Endothelial cell (in vitro differentiated cells): ENCODE data around the gene FGF23. TPM values are rescaled to one million over a fixed set of nuclear protein-coding genes. Genes with fewer than 3 reads are reported as not detected.

ENCODE experiments used
- DNase-seq: peaks from one replicate; pipeline ENCODE4 v3.0.0; 2021; ENCODE audit warnings: low spot score
- H3K27ac Mint-ChIP-seq: one replicate; pipeline ENCODE4 v1.8.0; 2021; ENCODE audit warnings: mixed read lengths, inconsistent platforms; ENCODE audit not compliant: unreplicated experiment
- H3K27me3 Mint-ChIP-seq: one replicate; pipeline ENCODE4 v1.8.0; 2021; ENCODE audit warnings: mild to moderate bottlenecking, moderate library complexity, mixed read lengths, inconsistent platforms; ENCODE audit not compliant: unreplicated experiment
- H3K36me3 Mint-ChIP-seq: one replicate; pipeline ENCODE4 v1.8.0; 2021; ENCODE audit warnings: mild to moderate bottlenecking, low read depth, mixed read lengths, inconsistent platforms; ENCODE audit not compliant: unreplicated experiment
- H3K4me1 Mint-ChIP-seq: one replicate; pipeline ENCODE4 v1.8.0; 2021; ENCODE audit warnings: mild to moderate bottlenecking, mixed read lengths, inconsistent platforms; ENCODE audit not compliant: unreplicated experiment
- H3K4me3 Mint-ChIP-seq: one replicate; pipeline ENCODE4 v1.8.0; 2021; ENCODE audit warnings: mild to moderate bottlenecking, mixed read lengths, inconsistent platforms; ENCODE audit not compliant: unreplicated experiment
- H3K9me3 Mint-ChIP-seq: one replicate; pipeline ENCODE4 v1.8.0; 2021; ENCODE audit warnings: mixed read lengths, inconsistent platforms; ENCODE audit not compliant: unreplicated experiment
- total RNA-seq: library from RNA; stranded (reverse); fragmentation: NEBNext Ultra II Directional; extraction: Animal tissue kit (Norgen Biotek cat#: 25700); gene quantifications from one replicate; pipeline ENCODE4 v1.2.1, GENCODE V29; 2021; ENCODE audit not compliant: unreplicated experiment
- TF ChIP-seq, protein P1 (sequence below): fragments of 200-600 bp; sonication (generic); IDR thresholded peaks from one replicate; pipeline ENCODE4 v1.5.0; 2021; ENCODE audit warnings: antibody characterized with exemption; ENCODE audit not compliant: unreplicated experiment

Gene FGF23
- total RNA-seq, 1 donor from 2014 or later: not detected

DNA sequence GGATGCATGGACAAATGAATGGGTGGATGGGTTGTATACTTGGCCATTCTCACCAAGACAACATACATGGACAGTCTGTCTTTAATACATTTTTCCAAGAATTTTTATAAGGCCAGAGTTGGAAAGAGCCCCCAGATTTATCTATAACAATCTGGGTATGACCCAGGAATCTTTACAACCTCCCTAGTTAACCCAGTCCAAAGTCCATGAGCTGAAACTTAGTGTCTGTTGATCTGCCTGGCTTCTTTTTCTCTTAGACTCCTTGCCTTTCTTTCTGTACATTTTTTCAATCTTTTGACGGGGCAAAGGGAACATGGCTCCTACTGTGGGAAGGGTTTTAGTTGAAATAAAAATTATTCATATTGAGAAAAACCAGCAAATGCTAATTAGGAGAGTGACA lies 740 bp downstream of the FGF23 start:
- H3K36me3 Mint-ChIP-seq: no peaks in the 10 kb centered on the region
- H3K4me3 Mint-ChIP-seq: no peak overlapping the region
- H3K27me3 Mint-ChIP-seq: peaks cover 6% of the 10 kb centered on the region
- no peaks in the 10 kb centered on the region for H3K9me3 Mint-ChIP-seq
- TF ChIP-seq, protein P1, sequence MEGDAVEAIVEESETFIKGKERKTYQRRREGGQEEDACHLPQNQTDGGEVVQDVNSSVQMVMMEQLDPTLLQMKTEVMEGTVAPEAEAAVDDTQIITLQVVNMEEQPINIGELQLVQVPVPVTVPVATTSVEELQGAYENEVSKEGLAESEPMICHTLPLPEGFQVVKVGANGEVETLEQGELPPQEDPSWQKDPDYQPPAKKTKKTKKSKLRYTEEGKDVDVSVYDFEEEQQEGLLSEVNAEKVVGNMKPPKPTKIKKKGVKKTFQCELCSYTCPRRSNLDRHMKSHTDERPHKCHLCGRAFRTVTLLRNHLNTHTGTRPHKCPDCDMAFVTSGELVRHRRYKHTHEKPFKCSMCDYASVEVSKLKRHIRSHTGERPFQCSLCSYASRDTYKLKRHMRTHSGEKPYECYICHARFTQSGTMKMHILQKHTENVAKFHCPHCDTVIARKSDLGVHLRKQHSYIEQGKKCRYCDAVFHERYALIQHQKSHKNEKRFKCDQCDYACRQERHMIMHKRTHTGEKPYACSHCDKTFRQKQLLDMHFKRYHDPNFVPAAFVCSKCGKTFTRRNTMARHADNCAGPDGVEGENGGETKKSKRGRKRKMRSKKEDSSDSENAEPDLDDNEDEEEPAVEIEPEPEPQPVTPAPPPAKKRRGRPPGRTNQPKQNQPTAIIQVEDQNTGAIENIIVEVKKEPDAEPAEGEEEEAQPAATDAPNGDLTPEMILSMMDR: no peak
- DNase-seq: no peak
- peaks cover 5% of the 10 kb centered on the region for H3K4me1 Mint-ChIP-seq
- no peak overlapping the region for H3K27ac Mint-ChIP-seq

GRCh38 chr12:4375449-4375848 lies 4.1 kb downstream of the FGF23 start:
- peaks cover 3% of the 10 kb centered on the region for H3K27me3 Mint-ChIP-seq
- TF ChIP-seq, protein P1: no peak
- H3K27ac Mint-ChIP-seq: no peak overlapping the region
- peaks cover 5% of the 10 kb centered on the region for H3K4me1 Mint-ChIP-seq
- no peak overlapping the region for H3K4me3 Mint-ChIP-seq
- no peaks in the 10 kb centered on the region for H3K36me3 Mint-ChIP-seq
- DNase-seq: no peak
- H3K9me3 Mint-ChIP-seq: no peaks in the 10 kb centered on the region

DNA sequence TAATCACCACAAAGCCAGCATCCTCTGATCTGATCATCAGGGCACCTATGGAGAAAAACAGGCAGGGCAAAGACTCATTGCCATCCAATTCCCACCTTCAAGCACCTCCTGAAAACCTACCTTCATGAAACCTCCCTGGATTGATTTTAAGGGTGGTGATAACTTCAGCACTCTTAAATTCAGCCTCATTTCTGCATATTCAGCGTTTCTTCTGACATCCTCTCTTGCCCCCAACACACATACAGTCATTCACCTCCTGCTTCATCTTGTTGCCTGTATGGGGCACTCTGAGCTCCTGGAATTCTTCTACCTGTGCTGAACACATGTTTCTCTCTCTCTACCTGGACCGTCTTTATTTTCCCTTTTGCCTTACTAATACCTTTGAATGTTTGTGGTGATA lies 6.9 kb downstream of the FGF23 start:
- Mint-ChIP-seq H3K27me3 (peaks cover 3% of the 10 kb centered on the region), H3K9me3 (no peaks in the 10 kb centered on the region), H3K4me1 (no peaks in the 10 kb centered on the region), H3K36me3 (no peaks in the 10 kb centered on the region), H3K27ac (no peak overlapping the region), H3K4me3 (no peak overlapping the region)
- TF ChIP-seq, protein P1: no peak
- no peak for DNase-seq

DNA sequence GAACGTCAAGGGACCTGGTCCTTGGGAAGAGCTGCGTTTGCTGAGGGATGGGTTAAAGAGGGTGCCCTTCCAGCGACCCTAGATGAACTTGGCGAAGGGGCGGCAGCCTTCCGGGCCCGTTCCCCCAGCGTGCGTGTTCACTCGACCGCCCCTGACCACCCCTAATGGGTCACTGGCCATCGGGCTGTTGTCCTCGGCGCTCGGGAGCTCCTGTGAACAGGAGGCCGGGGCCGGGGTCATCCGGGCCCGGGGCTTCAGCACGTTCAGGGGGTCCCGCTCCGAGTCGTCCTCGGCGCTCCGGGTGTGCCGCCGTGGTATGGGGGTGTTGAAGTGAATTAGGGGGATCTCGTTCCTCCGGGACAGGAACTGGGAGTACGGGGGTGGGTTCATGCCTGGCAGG lies 9.2 kb downstream of the FGF23 start:
- Mint-ChIP-seq H3K4me3 (no peak overlapping the region), H3K4me1 (no peaks in the 10 kb centered on the region), H3K9me3 (no peaks in the 10 kb centered on the region), H3K27ac (no peak overlapping the region), H3K36me3 (no peaks in the 10 kb centered on the region), H3K27me3 (peaks cover 3% of the 10 kb centered on the region)
- TF ChIP-seq, protein P1: no peak
- DNase-seq: no peak

DNA sequence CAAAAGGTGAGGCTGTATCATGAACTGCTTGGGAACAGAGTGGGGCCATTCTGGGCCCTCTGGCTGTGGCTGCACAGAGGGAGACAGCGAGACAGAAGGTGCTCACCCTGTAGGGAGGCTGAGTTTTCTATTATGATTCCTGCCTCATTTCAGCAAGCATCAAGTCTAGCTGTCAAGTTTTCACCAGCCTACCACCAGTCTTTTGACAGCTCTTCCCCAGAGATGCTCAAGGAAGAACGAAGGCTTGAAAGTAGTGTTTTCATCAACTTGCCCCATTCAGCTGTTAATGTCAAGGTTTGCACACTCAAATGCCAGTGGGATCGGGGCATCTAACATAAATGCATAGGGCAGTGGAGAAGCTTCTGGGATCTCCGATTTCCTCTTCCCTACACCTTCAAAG lies 10.0 kb downstream of the FGF23 start:
- Mint-ChIP-seq H3K4me1 (no peaks in the 10 kb centered on the region), H3K9me3 (no peaks in the 10 kb centered on the region), H3K27me3 (peaks cover 3% of the 10 kb centered on the region), H3K27ac (no peak overlapping the region), H3K36me3 (no peaks in the 10 kb centered on the region), H3K4me3 (no peak overlapping the region)
- no peak for DNase-seq
- TF ChIP-seq, protein P1: no peak
